Immature natural killer cell (primary cell): ENCODE data around the gene ZBTB38. TPM values are rescaled to one million over a fixed set of nuclear protein-coding genes. Genes with fewer than 3 reads are reported as not detected.

Experiments used
- DNase-seq, 3 donors: peaks; one replicate each; pipeline ENCODE4 v3.0.0; 2022; ENCODE audit warnings: mixed read lengths in 1 of 3
- H3K27ac Mint-ChIP-seq, 6 donors: one replicate each; pipeline ENCODE4 v1.8.0; 2020; ENCODE audit warnings: mixed read lengths in 6 of 6, mild to moderate bottlenecking in 5 of 6, inconsistent platforms in 4 of 6, moderate library complexity in 3 of 6
- H3K27me3 Mint-ChIP-seq, 3 donors: one replicate each; pipeline ENCODE4 v1.8.0; 2020 to 2021; ENCODE audit warnings: low read depth in 3 of 3, mild to moderate bottlenecking in 3 of 3, mixed read lengths in 3 of 3, moderate library complexity in 3 of 3, inconsistent platforms in 1 of 3
- H3K36me3 Mint-ChIP-seq, 3 donors: one replicate each; pipeline ENCODE4 v1.8.0; 2020; ENCODE audit warnings: mixed read lengths in 3 of 3, inconsistent platforms in 2 of 3, mild to moderate bottlenecking in 2 of 3
- H3K4me1 Mint-ChIP-seq, 2 donors: one replicate each; pipeline ENCODE4 v1.8.0; 2020; ENCODE audit warnings: inconsistent platforms in 2 of 2, mild to moderate bottlenecking in 2 of 2, mixed read lengths in 2 of 2, moderate library complexity in 1 of 2
- H3K4me3 Mint-ChIP-seq, 5 donors: one replicate each; pipeline ENCODE4 v1.8.0; 2020; ENCODE audit warnings: mild to moderate bottlenecking in 5 of 5, mixed read lengths in 5 of 5, inconsistent platforms in 3 of 5, moderate library complexity in 3 of 5
- H3K9me3 Mint-ChIP-seq, 6 donors: one replicate each; pipeline ENCODE4 v1.8.0; 2020; ENCODE audit warnings: mild to moderate bottlenecking in 6 of 6, mixed read lengths in 6 of 6, inconsistent platforms in 4 of 6, moderate library complexity in 3 of 6
- polyA plus RNA-seq, 3 donors: library from polyadenylated mRNA; unstranded; fragments of 300-500 nt; fragmentation: Illumina TruSeq; gene quantifications; one replicate each; pipeline ENCODE4 v1.2.3, GENCODE V29; 2021

ZBTB38 gene
- polyA plus RNA-seq, 3 donors from 2014 or later: 31.4 to 98.7 (median 68.1) TPM

DNA sequence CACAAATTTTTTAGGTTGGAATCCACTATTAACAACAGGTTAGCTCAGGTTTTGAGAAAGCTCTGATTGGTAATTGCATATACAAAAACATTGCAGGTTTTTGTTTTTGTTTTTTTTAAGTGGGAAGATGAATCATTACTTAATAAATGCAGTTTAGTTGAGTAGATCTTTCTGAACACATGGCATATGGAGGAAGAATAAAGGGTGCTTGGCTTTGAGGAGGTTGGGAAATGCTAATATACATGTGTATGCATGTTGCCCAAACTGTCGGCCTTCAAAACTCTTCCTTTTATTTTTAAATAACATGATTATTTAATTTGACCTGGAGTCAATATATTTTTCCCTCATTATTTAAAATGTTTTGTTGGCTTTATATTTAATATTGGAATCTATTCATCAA is 32.8 kb downstream of the ZBTB38 start:
- H3K36me3 Mint-ChIP-seq: peaks cover 20 to 32% (median 30%) of the 10 kb centered on the region in 3 donors
- peaks cover 21 to 52% of the 10 kb centered on the region in 2 donors for H3K4me1 Mint-ChIP-seq
- peaks cover 0 to 8% (median 6%) of the 10 kb centered on the region in 3 donors for H3K27me3 Mint-ChIP-seq

DNA sequence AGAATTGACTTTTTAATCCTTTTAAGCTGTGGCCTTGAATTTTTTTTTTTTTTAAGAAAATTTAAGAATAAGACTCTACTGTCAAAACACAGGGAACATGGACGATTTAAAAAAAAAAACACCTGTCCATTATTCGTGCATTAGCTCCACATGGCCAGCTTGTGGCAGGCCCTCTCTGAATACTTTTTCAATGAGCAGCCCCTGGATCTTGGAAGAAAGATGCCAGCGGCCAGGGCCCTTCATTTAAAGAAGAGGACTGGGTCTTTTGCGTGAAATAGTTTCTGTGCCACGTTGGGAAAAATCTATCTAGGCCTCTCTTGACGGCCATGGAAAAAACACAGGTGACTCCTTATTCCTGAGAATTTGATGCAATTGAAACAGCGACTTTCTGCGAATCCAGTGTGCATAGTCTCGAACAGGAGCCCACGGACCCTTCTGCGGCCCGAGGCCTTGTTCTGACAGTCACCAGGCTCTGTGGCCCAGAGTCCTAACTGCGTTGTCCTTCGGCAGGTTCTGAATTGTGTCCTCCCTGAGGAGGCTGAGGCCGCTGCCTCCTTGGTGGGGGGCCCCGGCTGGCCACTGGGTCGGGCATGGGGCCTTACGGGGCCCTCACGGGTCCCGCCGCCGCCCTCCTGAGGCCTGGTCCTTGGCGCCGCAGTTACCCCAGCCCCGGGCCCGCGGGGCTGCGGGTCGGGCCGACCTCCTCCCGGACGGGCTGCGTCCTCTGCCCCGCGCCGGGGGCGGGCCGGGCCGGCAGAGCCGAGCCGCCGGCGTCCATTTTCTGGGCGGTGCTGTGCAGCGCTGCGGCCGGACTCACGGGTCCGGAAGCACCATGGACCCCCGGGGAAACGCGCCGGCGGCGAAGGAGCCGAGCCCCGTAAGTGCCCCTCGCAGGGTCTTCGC is 33.5 kb downstream of the ZBTB38 start:
- DNase-seq: peak; percentile 70 to 73 (median 73)
- Mint-ChIP-seq H3K4me3 (peak overlapping the region; percentile 80 to 88 (median 83)), H3K4me1 (peaks cover 21 to 60% of the 10 kb centered on the region in 2 donors), H3K27me3 (peaks cover 0 to 8% (median 6%) of the 10 kb centered on the region in 3 donors), H3K36me3 (peaks cover 25 to 35% (median 29%) of the 10 kb centered on the region in 3 donors), H3K9me3 (peaks cover 0 to 4% (median 0%) of the 10 kb centered on the region in 6 donors), H3K27ac (peak overlapping the region; percentile 83 to 95 (median 92))

More for the DNA sequence above, 32.8 kb downstream of the ZBTB38 start:
- peak overlapping the region; percentile 20 to 95 (median 90) for H3K27ac Mint-ChIP-seq
- peaks cover 0 to 4% (median 0%) of the 10 kb centered on the region in 6 donors for H3K9me3 Mint-ChIP-seq
- no peak for DNase-seq
- peak overlapping the region; percentile 57 to 88 (median 82) for H3K4me3 Mint-ChIP-seq

DNA sequence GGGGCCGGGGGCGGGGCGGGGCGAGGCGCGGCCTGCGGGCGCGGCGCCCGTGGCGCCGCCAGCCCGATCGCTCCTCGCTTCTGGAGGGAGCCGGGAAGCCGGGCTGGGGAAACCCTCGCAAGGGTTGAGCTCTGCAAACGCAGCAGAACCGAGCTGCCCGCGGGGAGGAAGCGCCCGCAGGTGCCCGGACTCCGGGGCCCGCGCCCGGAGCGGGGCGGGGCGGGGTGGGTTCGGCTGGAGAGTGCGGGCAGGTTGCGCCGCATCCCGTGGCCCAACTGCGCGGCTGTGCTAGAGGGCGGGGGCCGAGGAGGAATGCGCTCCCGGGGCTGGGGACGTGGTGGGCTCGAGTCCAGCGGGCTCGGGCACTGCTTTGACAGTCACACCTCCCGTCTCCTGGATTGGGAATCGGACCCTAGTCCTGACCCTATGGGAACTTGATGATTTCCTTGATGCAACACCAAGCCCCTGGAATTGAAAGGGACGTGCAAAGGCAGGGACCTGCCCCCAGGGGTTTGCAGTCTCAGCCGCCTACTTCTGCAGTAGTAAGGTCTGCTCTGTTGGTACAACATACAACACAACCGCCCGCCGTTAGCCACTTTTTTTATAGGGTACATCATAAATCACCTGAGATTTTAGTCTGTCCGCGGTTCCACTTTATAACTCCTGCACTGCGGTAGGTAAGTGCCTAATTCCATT is 34.3 kb downstream of the ZBTB38 start:
- DNase-seq: peak; percentile 44 to 53 (median 46)
- Mint-ChIP-seq H3K36me3 (peaks cover 23 to 37% (median 25%) of the 10 kb centered on the region in 3 donors), H3K27me3 (peaks cover 0 to 8% (median 3%) of the 10 kb centered on the region in 3 donors), H3K9me3 (no peaks in the 10 kb centered on the region), H3K27ac (peak overlapping the region; percentile 75 to 96 (median 92)), H3K4me1 (peaks cover 21 to 68% of the 10 kb centered on the region in 2 donors), H3K4me3 (peak overlapping the region; percentile 90 to 94 (median 93))

DNA sequence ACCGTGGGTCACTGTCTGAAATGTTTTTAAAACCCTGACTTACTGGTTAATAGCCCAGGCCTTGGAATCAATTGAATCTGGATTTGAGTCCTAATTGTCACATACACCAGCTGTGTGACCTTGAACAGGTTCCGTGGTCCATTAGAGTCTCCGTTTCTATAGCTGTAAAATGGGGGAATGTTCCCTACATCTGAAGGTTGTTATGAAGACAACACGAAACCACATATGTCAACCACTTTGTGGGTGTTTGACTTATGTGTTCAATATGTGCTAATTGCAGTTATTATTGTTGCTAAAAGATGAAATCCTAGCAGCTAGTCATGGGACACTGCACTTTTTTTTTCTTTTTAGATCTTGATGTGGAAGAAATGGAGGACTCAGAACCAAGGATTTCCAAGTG is 35.3 kb downstream of the ZBTB38 start:
- peak overlapping the region; percentile 62 to 94 (median 93) for H3K4me3 Mint-ChIP-seq
- H3K27me3 Mint-ChIP-seq: peaks cover 0 to 8% (median 3%) of the 10 kb centered on the region in 3 donors
- H3K9me3 Mint-ChIP-seq: no peaks in the 10 kb centered on the region
- H3K27ac Mint-ChIP-seq: peak overlapping the region; percentile 75 to 96 (median 90)
- peak; percentile 49 to 71 (median 58) for DNase-seq
- H3K4me1 Mint-ChIP-seq: peaks cover 25 to 70% of the 10 kb centered on the region in 2 donors
- H3K36me3 Mint-ChIP-seq: peaks cover 23 to 37% (median 32%) of the 10 kb centered on the region in 3 donors

DNA sequence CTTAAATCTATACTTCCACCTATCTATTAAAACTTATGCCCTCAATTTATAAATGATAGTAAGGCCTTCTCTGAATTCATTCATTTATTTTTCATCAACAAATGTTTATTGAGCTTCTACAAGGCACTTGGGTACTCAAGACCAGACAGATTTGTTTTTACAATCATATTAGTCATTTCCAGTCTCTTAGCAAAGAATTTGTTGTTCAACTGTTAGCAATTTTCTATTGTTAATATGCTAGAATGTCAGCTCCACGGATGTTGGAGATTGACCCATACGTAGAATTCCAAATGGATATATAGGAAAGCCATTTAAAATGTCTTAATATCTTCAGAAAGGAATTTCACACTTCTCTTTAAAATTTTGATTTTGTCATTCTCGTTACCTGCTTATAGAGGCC is 36.7 kb downstream of the ZBTB38 start:
- H3K27me3 Mint-ChIP-seq: peaks cover 0 to 6% (median 0%) of the 10 kb centered on the region in 3 donors
- H3K4me3 Mint-ChIP-seq: peak overlapping the region in 1 of 5 donors; percentile 53
- peaks cover 23 to 37% (median 33%) of the 10 kb centered on the region in 3 donors for H3K36me3 Mint-ChIP-seq
- DNase-seq: no peak
- H3K9me3 Mint-ChIP-seq: no peaks in the 10 kb centered on the region
- peak overlapping the region in 5 of 6 donors; percentile 15 to 96 (median 72) for H3K27ac Mint-ChIP-seq
- peaks cover 37 to 78% of the 10 kb centered on the region in 2 donors for H3K4me1 Mint-ChIP-seq

DNA sequence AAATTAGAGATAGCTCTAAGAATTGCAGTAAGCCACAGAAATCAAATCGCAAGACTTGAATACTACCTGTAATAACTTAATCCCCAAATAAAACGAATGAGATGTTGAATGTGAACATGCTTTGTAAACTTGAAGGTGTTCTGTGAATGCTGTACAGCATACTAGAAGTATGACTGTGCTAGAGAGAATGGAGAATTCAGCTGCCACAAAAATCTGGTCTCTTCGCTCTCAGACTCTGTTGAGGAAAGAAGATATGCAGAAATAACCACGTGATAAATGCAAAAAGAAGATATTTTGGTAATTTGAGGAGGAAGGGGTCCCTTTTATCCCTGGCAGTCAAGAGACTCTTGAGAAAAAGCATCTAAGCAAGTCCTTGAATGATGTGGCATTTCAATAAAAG is 37.3 kb downstream of the ZBTB38 start:
- Mint-ChIP-seq H3K36me3 (peaks cover 23 to 37% (median 33%) of the 10 kb centered on the region in 3 donors), H3K27ac (peak overlapping the region in 5 of 6 donors; percentile 10 to 89 (median 56)), H3K27me3 (peaks cover 0 to 6% (median 0%) of the 10 kb centered on the region in 3 donors), H3K4me3 (no peak overlapping the region), H3K4me1 (peaks cover 43 to 84% of the 10 kb centered on the region in 2 donors), H3K9me3 (no peaks in the 10 kb centered on the region)
- DNase-seq: no peak

DNA sequence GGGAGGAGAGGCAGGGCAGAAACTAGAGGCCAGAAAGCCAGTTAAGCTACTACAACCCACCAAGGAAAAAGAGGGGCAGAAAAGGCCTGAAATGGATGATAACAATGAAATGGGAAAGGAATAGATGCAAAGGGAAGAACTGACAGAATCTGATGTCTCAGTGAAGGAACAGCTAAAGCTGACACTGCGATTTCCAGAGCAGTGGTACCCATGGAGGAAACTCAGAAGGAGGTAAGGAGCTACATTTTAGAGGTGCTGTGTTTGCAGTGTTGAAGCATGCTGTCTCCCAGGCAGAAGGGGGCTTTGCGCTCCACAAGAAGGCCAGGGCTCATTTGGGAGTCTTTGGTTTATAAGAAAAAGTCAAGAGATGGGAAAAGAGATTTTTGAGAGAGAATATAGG is 38.0 kb downstream of the ZBTB38 start:
- no peak for DNase-seq
- peaks cover 48 to 85% of the 10 kb centered on the region in 2 donors for H3K4me1 Mint-ChIP-seq
- peak overlapping the region in 1 of 5 donors; percentile 9 for H3K4me3 Mint-ChIP-seq
- H3K9me3 Mint-ChIP-seq: no peaks in the 10 kb centered on the region
- peaks cover 0 to 6% (median 0%) of the 10 kb centered on the region in 3 donors for H3K27me3 Mint-ChIP-seq
- H3K27ac Mint-ChIP-seq: peak overlapping the region in 5 of 6 donors; percentile 9 to 89 (median 56)
- H3K36me3 Mint-ChIP-seq: peaks cover 23 to 37% (median 33%) of the 10 kb centered on the region in 3 donors

DNA sequence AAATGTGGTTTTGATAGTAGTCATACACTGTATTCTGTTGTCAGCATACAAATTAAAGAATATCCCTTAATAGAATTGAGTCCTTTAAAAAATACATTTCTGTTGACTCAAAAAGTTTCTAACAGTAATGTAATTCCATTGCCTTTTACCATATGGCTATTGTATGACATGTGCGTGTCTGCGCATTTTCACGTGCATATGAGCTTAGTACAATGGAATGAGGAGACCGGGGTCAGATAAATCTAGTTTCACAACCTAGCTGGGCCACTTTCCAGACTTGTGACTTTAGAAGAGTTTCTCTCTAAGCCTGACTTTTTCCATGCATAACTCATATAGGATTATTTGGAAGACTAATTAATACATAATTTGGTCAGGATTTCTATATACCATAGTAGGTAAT is 38.7 kb downstream of the ZBTB38 start:
- Mint-ChIP-seq H3K36me3 (peaks cover 23 to 37% (median 33%) of the 10 kb centered on the region in 3 donors), H3K27me3 (peaks cover 0 to 6% (median 0%) of the 10 kb centered on the region in 3 donors), H3K4me3 (no peak overlapping the region), H3K9me3 (no peaks in the 10 kb centered on the region), H3K4me1 (peaks cover 52 to 85% of the 10 kb centered on the region in 2 donors), H3K27ac (peak overlapping the region in 3 of 6 donors; percentile 2 to 68 (median 52))
- DNase-seq: no peak

DNA sequence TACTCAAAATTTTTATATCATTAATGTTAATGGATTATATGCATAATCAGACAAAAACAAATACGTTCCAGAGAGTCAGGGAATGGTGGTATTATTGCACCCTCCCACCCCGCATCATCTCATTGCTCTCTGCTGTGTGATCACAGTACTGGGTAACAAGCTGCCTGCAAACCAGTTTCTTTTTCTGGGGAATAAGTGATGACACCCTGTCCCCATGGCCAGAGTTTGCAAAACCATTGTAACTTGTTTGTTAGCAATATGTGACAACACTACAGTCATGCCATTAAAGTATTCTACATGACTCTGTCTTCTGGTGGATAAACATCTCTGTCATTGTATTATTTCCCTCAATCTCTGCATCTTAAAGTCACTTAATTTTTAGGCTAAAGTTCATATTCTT is 39.5 kb downstream of the ZBTB38 start:
- peak overlapping the region in 4 of 6 donors; percentile 54 to 81 (median 68) for H3K27ac Mint-ChIP-seq
- peaks cover 23 to 37% (median 33%) of the 10 kb centered on the region in 3 donors for H3K36me3 Mint-ChIP-seq
- peak overlapping the region in 1 of 5 donors; percentile 18 for H3K4me3 Mint-ChIP-seq
- H3K4me1 Mint-ChIP-seq: peaks cover 58 to 91% of the 10 kb centered on the region in 2 donors
- DNase-seq: no peak
- no peaks in the 10 kb centered on the region for H3K9me3 Mint-ChIP-seq
- peaks cover 1 to 4% (median 2%) of the 10 kb centered on the region in 3 donors for H3K27me3 Mint-ChIP-seq

DNA sequence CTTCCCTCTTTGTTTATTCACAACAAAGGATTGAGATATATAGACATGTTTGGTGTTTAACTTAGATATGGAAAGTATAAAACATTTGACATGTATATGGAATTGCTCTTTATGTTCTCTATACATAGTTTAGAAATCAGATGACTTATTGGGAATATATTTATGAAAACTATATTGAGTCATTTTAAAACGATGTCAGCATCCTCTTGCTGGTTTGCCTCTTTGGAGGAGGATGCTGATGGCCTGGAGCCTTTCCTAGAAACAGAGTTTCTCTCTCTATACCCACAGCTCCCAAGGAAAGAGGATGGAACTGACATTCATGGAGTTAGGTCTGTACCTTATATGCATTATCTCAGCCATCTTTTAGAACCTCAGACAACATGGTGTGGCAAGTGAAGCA is 40.3 kb downstream of the ZBTB38 start:
- Mint-ChIP-seq H3K27ac (peak overlapping the region in 4 of 6 donors; percentile 65 to 82 (median 76)), H3K36me3 (peaks cover 27 to 42% (median 37%) of the 10 kb centered on the region in 3 donors), H3K9me3 (no peaks in the 10 kb centered on the region), H3K27me3 (peaks cover 0 to 2% (median 1%) of the 10 kb centered on the region in 3 donors), H3K4me1 (peaks cover 60 to 91% of the 10 kb centered on the region in 2 donors), H3K4me3 (peak overlapping the region in 1 of 5 donors; percentile 11)
- DNase-seq: no peak

DNA sequence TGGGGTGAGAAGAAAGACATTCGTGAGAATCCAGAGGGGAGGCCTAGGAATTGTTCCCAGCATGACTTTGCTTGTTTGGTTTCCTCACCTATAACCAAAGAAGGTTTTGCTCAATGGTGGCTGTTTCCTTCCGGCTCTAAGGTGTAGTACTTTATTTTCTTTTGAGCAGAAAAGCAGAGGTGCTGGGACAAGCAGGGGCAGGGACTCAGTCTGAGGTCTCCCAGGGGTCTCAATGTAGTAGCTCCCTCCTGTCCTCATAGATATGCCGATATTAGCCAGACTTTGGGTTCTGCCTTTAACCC is 41.6 kb downstream of the ZBTB38 start:
- peak overlapping the region in 3 of 5 donors; percentile 33 to 89 (median 36) for H3K4me3 Mint-ChIP-seq
- peaks cover 26 to 43% (median 36%) of the 10 kb centered on the region in 3 donors for H3K36me3 Mint-ChIP-seq
- H3K4me1 Mint-ChIP-seq: peaks cover 65 to 91% of the 10 kb centered on the region in 2 donors

DNA sequence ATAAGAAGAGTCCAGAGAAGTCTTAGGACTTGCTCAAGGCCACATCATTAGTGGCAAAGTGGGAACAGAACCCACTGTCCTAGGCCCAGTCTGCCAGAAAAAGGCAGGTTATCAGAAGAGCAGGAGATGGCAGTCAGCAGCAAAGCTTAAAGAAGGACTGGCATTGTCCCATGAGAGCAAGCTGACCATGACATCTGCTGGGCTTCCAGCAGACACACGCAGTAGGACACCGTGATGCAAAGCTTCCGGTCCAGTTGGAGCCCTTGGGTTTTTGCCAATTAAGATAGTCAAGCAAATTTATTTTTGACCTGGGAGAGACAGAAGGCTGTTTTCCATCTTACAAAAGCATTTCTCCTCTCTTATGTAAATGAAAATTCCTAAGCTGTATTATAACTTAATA is 42.1 kb downstream of the ZBTB38 start:
- Mint-ChIP-seq H3K4me3 (peak overlapping the region in 4 of 5 donors; percentile 33 to 89 (median 38)), H3K27ac (peak overlapping the region; percentile 85 to 99 (median 98)), H3K9me3 (no peaks in the 10 kb centered on the region), H3K27me3 (peaks cover 0 to 2% (median 1%) of the 10 kb centered on the region in 3 donors), H3K36me3 (peaks cover 26 to 44% (median 32%) of the 10 kb centered on the region in 3 donors), H3K4me1 (peaks cover 69 to 91% of the 10 kb centered on the region in 2 donors)
- DNase-seq: no peak

More for the DNA sequence above, 41.6 kb downstream of the ZBTB38 start:
- Mint-ChIP-seq H3K27ac (peak overlapping the region; percentile 85 to 99 (median 98)), H3K27me3 (peaks cover 0 to 2% (median 1%) of the 10 kb centered on the region in 3 donors), H3K9me3 (no peaks in the 10 kb centered on the region)
- DNase-seq: no peak

DNA sequence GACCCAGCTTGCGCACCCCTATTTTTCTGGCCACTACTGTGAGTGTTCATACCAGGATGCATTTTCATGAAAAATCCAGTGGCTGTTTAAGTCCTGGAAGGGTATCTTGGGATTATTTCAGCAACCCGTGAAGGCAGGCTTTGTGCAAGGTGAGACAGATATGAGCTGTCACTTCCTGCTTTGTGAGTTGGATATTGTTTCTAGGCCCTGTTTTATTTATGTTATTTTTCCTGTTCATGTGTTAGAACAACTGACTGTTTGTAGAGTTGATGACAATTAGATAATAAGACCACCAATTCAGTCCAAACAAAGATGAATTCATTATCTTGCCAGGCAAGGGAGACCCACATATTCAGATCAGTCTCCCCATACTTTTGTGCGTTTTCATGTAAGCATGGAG is 42.5 kb downstream of the ZBTB38 start:
- peaks cover 23 to 44% (median 28%) of the 10 kb centered on the region in 3 donors for H3K36me3 Mint-ChIP-seq
- H3K4me1 Mint-ChIP-seq: peaks cover 67 to 89% of the 10 kb centered on the region in 2 donors
- peak overlapping the region; percentile 88 to 92 (median 89) for H3K4me3 Mint-ChIP-seq
- DNase-seq: peak in 1 of 3 donors; percentile 10
- H3K9me3 Mint-ChIP-seq: no peaks in the 10 kb centered on the region
- peaks cover 0 to 2% (median 1%) of the 10 kb centered on the region in 3 donors for H3K27me3 Mint-ChIP-seq
- H3K27ac Mint-ChIP-seq: peak overlapping the region; percentile 95 to 99 (median 99)
